Caco-2 (cell line): ENCODE data around the gene ADCY1. TPM values are rescaled to one million over a fixed set of nuclear protein-coding genes. Genes with fewer than 3 reads are reported as not detected.

Experiments
- BruUV-seq: library from RNA; stranded (reverse); fragments of 400-500 nt; replicated peaks from 2 replicates; lab custom pipeline; 2021; lab: Mats Ljungman, UMichigan
- CTCF ChIA-PET: fragments of 300-600 bp; sonication (Branson Sonifier 250); formaldehyde crosslinking; loops from one replicate; lab custom pipeline; 2022; ENCODE audit warnings: antibody characterized with exemption; lab: Charles Lee
- POLR2A ChIA-PET: fragments of 300-600 bp; sonication (Branson Sonifier 250); formaldehyde crosslinking; loops from one replicate; lab custom pipeline; 2022; ENCODE audit warnings: antibody characterized with exemption; lab: Charles Lee
- DNase-seq, 2 experiments: peaks; one replicate each; pipeline versions ENCODE4 v3.0.0 to v3.0.0-alpha.2; 2020 to 2022
- H3K27me3 ChIP-seq: replicated peaks from 2 replicates; pipeline ENCODE4 v1.6.0; 2011; ENCODE audit warnings: low read length; ENCODE audit not compliant: control insufficient read depth, insufficient read depth
- H3K36me3 ChIP-seq: 2 replicates; pipeline ENCODE4 v1.5.1; 2011; ENCODE audit warnings: low read length; ENCODE audit not compliant: control insufficient read depth, insufficient read depth
- H3K4me1 ChIP-seq: fragments of 250-450 bp; sonication (Bioruptor Pico); 2 replicates; pipeline ENCODE4 v1.5.1; 2020; ENCODE audit warnings: mild to moderate bottlenecking
- H3K4me3 ChIP-seq: 2 replicates; pipeline ENCODE4 v1.5.1; 2011; ENCODE audit warnings: low read depth, mild to moderate bottlenecking, control low read depth, low read length
- H3K9me3 ChIP-seq: fragments of 250-450 bp; sonication (Bioruptor Pico); 2 replicates; pipeline ENCODE4 v1.5.1; 2020; ENCODE audit warnings: mild to moderate bottlenecking, moderate library complexity
- H3K27ac Mint-ChIP-seq: one replicate; pipeline ENCODE4 v1.8.0; 2022; ENCODE audit warnings: mixed read lengths; ENCODE audit not compliant: unreplicated experiment
- H3K27me3 Mint-ChIP-seq: one replicate; pipeline ENCODE4 v1.8.0; 2022; ENCODE audit warnings: mixed read lengths; ENCODE audit not compliant: insufficient read depth, unreplicated experiment
- H3K36me3 Mint-ChIP-seq: one replicate; pipeline ENCODE4 v1.8.0; 2022; ENCODE audit warnings: mild to moderate bottlenecking, mixed read lengths; ENCODE audit not compliant: insufficient read depth, unreplicated experiment
- H3K4me1 Mint-ChIP-seq: one replicate; pipeline ENCODE4 v1.8.0; 2022; ENCODE audit warnings: low read depth, mixed read lengths; ENCODE audit not compliant: unreplicated experiment
- H3K4me3 Mint-ChIP-seq: one replicate; pipeline ENCODE4 v1.8.0; 2022; ENCODE audit warnings: mild to moderate bottlenecking, moderate library complexity, mixed read lengths; ENCODE audit not compliant: unreplicated experiment
- H3K9me3 Mint-ChIP-seq: one replicate; pipeline ENCODE4 v1.8.0; 2022; ENCODE audit warnings: mixed read lengths; ENCODE audit not compliant: unreplicated experiment
- CTCF ChIP-seq, 2 experiments: fragments of 200-600 bp in 1 of 2; IDR thresholded peaks; 1 replicate in 1 of 2; 2 replicates in 1 of 2; pipeline versions ENCODE4 v1.5.1 to v1.8.0; 2011 to 2022; ENCODE audit warnings: antibody characterized with exemption in 1 of 2, control low read depth in 1 of 2, inconsistent platforms in 1 of 2, low read depth in 1 of 2, low read length in 1 of 2, mild to moderate bottlenecking in 1 of 2, moderate library complexity in 1 of 2; ENCODE audit not compliant: insufficient read depth in 1 of 2, severe bottlenecking in 1 of 2, unreplicated experiment in 1 of 2
- intact Hi-C: fragments of 100-400 bp; cut with micrococcal nuclease; formaldehyde crosslinking; loops from one replicate; pipeline ENCODE4 v1.10.0; 2022; ENCODE audit not compliant: unreplicated experiment
- total RNA-seq: library from RNA; stranded (reverse); gene quantifications from 2 replicates; pipeline ENCODE4 v1.2.3, GENCODE V29; 2022

The ADCY1 gene
- total RNA-seq, 1 experiment from 2014 or later = 2.9 TPM

- H3K4me1 Mint-ChIP-seq = no peaks in the 10 kb centered on the region
Observed at GRCh38 chr7:45636733-45637132, 62.6 kb downstream of the ADCY1 start.

GRCh38 chr7:45638916-45639315 is 64.7 kb downstream of the ADCY1 start:
- intact Hi-C loops = no loop called here
- no peak overlapping the region for H3K4me3 ChIP-seq
- no peaks in the 10 kb centered on the region for H3K36me3 ChIP-seq
- Mint-ChIP-seq H3K27me3 (no peaks in the 10 kb centered on the region), H3K36me3 (no peaks in the 10 kb centered on the region), H3K4me3 (no peak overlapping the region), H3K9me3 (no peaks in the 10 kb centered on the region), H3K4me1 (peaks cover 9% of the 10 kb centered on the region), H3K27ac (no peak overlapping the region)
- no TSS peak for BruUV-seq
- H3K27me3 ChIP-seq = no peaks in the 10 kb centered on the region
- ChIA-PET CTCF (no interaction called here), POLR2A (no interaction called here)
- no peak for DNase-seq
- H3K4me1 ChIP-seq = no peaks in the 10 kb centered on the region
- TF ChIP-seq CTCF (IDR thresholded peaks at IDR 0.05; ENCODE audit: insufficient read depth in 1 of 2, low read depth in 1 of 2, low read length in 1 of 2, severe bottlenecking in 1 of 2, unreplicated experiment in 1 of 2) = no peak
- no peaks in the 10 kb centered on the region for H3K9me3 ChIP-seq

More at GRCh38 chr7:45636733-45637132, 62.6 kb downstream of the ADCY1 start:
- Mint-ChIP-seq H3K4me3 (no peak overlapping the region), H3K9me3 (no peaks in the 10 kb centered on the region), H3K27me3 (no peaks in the 10 kb centered on the region), H3K27ac (no peak overlapping the region), H3K36me3 (no peaks in the 10 kb centered on the region)
- ChIA-PET CTCF (no interaction called here), POLR2A (no interaction called here)
- no peak for DNase-seq
- Histone ChIP-seq H3K4me3 (no peak overlapping the region), H3K9me3 (no peaks in the 10 kb centered on the region), H3K27me3 (no peaks in the 10 kb centered on the region), H3K36me3 (no peaks in the 10 kb centered on the region), H3K4me1 (no peaks in the 10 kb centered on the region)
- intact Hi-C loops = no loop called here
- BruUV-seq = no TSS peak
- TF ChIP-seq CTCF (IDR thresholded peaks at IDR 0.05; ENCODE audit: insufficient read depth in 1 of 2, low read depth in 1 of 2, low read length in 1 of 2, severe bottlenecking in 1 of 2, unreplicated experiment in 1 of 2) = no peak

- CTCF ChIA-PET = no interaction called here
- Mint-ChIP-seq H3K27ac (no peak overlapping the region), H3K36me3 (no peaks in the 10 kb centered on the region), H3K27me3 (no peaks in the 10 kb centered on the region), H3K4me1 (peaks cover 9% of the 10 kb centered on the region), H3K4me3 (no peak overlapping the region), H3K9me3 (no peaks in the 10 kb centered on the region)
- Histone ChIP-seq H3K36me3 (no peaks in the 10 kb centered on the region), H3K27me3 (no peaks in the 10 kb centered on the region), H3K4me1 (no peaks in the 10 kb centered on the region), H3K4me3 (no peak overlapping the region), H3K9me3 (no peaks in the 10 kb centered on the region)
- intact Hi-C loops = no loop called here
- BruUV-seq = no TSS peak
- DNase-seq = no peak
- POLR2A ChIA-PET = no interaction called here
- no peak for TF ChIP-seq CTCF (IDR thresholded peaks at IDR 0.05; ENCODE audit: insufficient read depth in 1 of 2, low read depth in 1 of 2, low read length in 1 of 2, severe bottlenecking in 1 of 2, unreplicated experiment in 1 of 2)
Observed at GRCh38 chr7:45642044-45642443, 67.9 kb downstream of the ADCY1 start.
